ENCODE data around the gene COMMD9. TPM values are rescaled to one million over a fixed set of nuclear protein-coding genes. Genes with fewer than 3 reads are reported as not detected.

COMMD9 gene
- total and polyA plus RNA-seq, 2 of the 8 experiments (the other 6 are each of a cell fraction or from before 2014, with no cell fraction given), result 42.5 to 49.1 TPM

DNA sequence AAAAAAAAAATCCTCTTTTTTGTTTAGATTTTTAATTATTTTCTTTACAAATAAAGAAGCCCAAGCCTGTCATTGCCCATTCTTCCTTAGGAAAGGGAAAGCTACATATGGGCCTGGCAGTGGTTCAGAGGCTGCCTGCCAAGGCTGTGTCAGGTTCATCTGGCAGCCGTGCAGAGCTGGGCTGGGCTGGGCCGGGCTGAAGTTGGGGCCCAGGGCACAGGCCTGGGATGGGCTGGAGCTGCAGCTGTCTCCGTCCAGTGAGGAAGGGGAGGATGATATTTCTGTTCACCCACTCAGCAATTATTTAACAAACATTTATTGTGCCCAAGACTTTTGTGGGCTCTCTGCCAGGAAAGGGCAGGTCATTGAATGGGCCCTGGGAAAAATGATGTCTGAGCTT lies 11.4 kb upstream of the COMMD9 start:
- Histone ChIP-seq H3K56ac (replicated peaks; ENCODE audit: insufficient read length, low read depth, low read length) (no peak overlapping the region), H3K23me2 (ENCODE audit: low read depth, low read length) (no peaks in the 10 kb centered on the region; the same call in 1 of the 2 replicates), H3K27ac (ENCODE audit: low read depth, low read length) (no peak overlapping the region), H3K14ac (ENCODE audit: insufficient read length) (no peak overlapping the region), H3K9ac (replicated peaks in 1 of 4; ENCODE audit: extremely low read depth in 1 of 4, low read depth in 3 of 4, low read length in 3 of 4) (no peak overlapping the region), H3K23ac (ENCODE audit: insufficient read length) (no peak overlapping the region), H2BK20ac (ENCODE audit: low read length) (no peak overlapping the region), H2AFZ (ENCODE audit: low read length) (no peak overlapping the region), H3K79me1 (ENCODE audit: low read depth, low read length) (no peaks in the 10 kb centered on the region), H3K4me2 (ENCODE audit: insufficient read depth in 1 of 2, low read depth in 2 of 2, low read length in 2 of 2) (no peak overlapping the region), H2BK5ac (ENCODE audit: low read depth, low read length) (no peak overlapping the region), H3K4me3 (ENCODE audit: extremely low read depth in 1 of 4, insufficient read depth in 2 of 4, low read depth in 3 of 4, low read length in 4 of 4) (no peak overlapping the region), H3K9me3 (ENCODE audit: insufficient read depth in 2 of 2, low read depth in 1 of 2, low read length in 1 of 2) (no peaks in the 10 kb centered on the region), H4K20me1 (replicated peaks in 1 of 2; ENCODE audit: control insufficient read depth in 1 of 2, insufficient read depth in 2 of 2, low read length in 2 of 2) (no peaks in the 10 kb centered on the region), H4K5ac (ENCODE audit: insufficient read length, low read depth, low read length) (no peak overlapping the region), H3K4me1 (replicated peaks in 1 of 4; ENCODE audit: control insufficient read depth in 3 of 4, insufficient read depth in 4 of 4, low read length in 3 of 4) (no peaks in the 10 kb centered on the region), H3K36me3 (ENCODE audit: control insufficient read depth in 2 of 4, insufficient read depth in 4 of 4, low read length in 3 of 4) (no peaks in the 10 kb centered on the region), H2BK15ac (ENCODE audit: low read length) (no peak overlapping the region), H3K18ac (ENCODE audit: extremely low read depth, low read length) (no peak overlapping the region), H2BK120ac (replicated peaks; ENCODE audit: low read depth, low read length) (no peak overlapping the region), H4K91ac (replicated peaks; ENCODE audit: insufficient read length, low read length) (no peak overlapping the region), H3K79me2 (ENCODE audit: control insufficient read depth in 1 of 2, insufficient read depth in 2 of 2, low read length in 2 of 2) (no peaks in the 10 kb centered on the region), H3K4ac (replicated peaks; ENCODE audit: insufficient read length, low read depth, low read length) (no peak overlapping the region), H3K27me3 (replicated peaks in 1 of 4; ENCODE audit: control insufficient read depth in 3 of 4, extremely low read depth in 1 of 4, insufficient read depth in 3 of 4, low read length in 3 of 4) (no peaks in the 10 kb centered on the region), H4K8ac (ENCODE audit: extremely low read depth, insufficient read depth, low read length) (no peak overlapping the region), H2AK5ac (ENCODE audit: low read depth, low read length) (no peak overlapping the region), H2BK12ac (ENCODE audit: low read depth, low read length) (no peak overlapping the region)
- ChIA-PET POLR2A (ENCODE audit: partially characterized antibody) (interaction anchor here (0.9 kb wide), 1 partner anchor 8 kb away, joined by 3 read pairs; no protein-coding TSS in a partner anchor), CTCF (ENCODE audit: partially characterized antibody) (interaction anchor here (0.6 to 5.4 kb wide), 10 partner anchors 9 to 192 kb away, joined by 3 to 37 read pairs (median 3); partner anchors contain the start of gene COMMD9)
- FAIRE-seq (no peak), DNase-seq (ENCODE audit: low read depth in 1 of 2, low spot score in 2 of 2) (no peak)
- 96% methylated on average over 3 of the region's 3 CpGs; no CpG with 5 or more reads in 1 of the 2 experiments for WGBS, 2 experiments (ENCODE audit: extremely low coverage in 1 of 2, insufficient coverage in 1 of 2, insufficient read length in 1 of 2, insufficient replicate concordance in 2 of 2, low coverage in 1 of 2, low lambda C conversion rate in 2 of 2, missing lambda C conversion rate in 1 of 2)
- no peak for TF ChIP-seq BACH1 (IDR thresholded peaks at IDR 0.05; ENCODE audit: low read length)
- TF ChIP-seq, protein P1, sequence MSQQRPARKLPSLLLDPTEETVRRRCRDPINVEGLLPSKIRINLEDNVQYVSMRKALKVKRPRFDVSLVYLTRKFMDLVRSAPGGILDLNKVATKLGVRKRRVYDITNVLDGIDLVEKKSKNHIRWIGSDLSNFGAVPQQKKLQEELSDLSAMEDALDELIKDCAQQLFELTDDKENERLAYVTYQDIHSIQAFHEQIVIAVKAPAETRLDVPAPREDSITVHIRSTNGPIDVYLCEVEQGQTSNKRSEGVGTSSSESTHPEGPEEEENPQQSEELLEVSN (IDR thresholded peaks at IDR 0.05), result no peak
- TF ChIP-seq CHD2 (IDR thresholded peaks at IDR 0.05; ENCODE audit: low read length), result no peak

Measured in H1 (cell line).